CMK (cell line): ENCODE measurements around the gene CA7.

Experiments
- DNase-seq: peaks from one replicate; pipeline ENCODE4 v3.0.0-alpha.2; 2010; ENCODE audit warnings: low read depth

CA7 gene

GRCh38 chr16:66898933-66899309, 54.7 kb downstream of the CA7 start:
- no peak for DNase-seq

- DNase-seq, result no peak
Measured at GRCh38 chr16:66899310-66899944, 55.2 kb downstream of the CA7 start.

DNA sequence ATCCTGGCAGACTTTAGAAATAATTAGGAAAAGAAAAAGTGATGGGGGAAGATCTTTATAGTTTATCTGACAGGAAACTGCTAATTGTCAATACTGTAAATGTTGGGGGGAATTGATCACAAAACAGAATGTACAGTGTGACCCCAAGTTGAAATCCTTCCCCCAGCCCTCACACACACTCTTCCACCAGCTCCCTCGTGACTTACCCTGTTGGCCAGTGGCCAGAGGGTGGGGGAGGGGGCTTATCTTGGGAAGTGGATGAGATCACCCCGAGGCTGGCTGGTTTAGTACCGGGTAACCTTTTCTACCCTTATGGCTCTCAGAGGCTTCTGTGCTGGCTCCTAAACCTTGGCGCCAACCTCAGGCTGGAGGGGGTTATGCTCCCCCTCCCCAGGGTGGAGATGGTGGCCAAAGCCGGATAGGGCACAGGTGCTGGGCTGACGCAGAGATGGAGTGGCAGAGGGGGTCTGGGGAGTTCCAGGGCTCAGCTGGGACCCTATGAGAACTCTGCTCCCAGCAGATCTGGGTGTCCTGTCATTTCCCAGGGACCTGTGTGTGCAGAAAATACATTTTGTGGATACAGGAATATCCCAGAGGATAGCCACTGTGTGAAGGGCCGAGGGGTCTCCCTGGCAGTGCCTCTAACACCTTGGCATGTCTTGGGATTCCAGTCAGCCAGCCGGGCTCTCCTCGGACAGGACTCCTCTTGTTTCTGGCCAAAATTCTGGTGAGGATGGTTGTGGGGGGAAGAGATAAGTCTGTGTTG, 55.9 kb downstream of the CA7 start:
- no peak for DNase-seq

- no peak for DNase-seq
Measured at GRCh38 chr16:66900721-66901441, 56.7 kb downstream of the CA7 start.

DNA sequence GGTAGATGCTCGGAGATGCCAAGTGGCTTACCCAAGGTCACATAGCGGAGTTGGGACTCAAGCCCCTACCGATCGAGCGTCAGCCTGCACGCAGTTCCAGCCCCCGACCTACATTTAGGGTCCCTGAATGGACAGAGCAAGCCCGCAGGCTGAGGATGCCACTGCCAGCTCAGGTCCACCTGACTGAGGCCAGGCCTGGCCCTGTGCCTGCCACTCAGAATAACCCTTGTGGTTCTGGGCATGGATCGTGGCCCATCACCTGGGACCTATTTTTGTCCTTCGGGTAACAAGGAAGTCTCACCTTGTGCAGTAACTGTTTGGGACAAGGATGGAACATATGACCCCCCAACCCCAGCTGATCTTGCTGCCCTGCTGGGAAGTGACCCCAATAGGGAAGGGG, 57.4 kb downstream of the CA7 start:
- no peak for DNase-seq

DNA sequence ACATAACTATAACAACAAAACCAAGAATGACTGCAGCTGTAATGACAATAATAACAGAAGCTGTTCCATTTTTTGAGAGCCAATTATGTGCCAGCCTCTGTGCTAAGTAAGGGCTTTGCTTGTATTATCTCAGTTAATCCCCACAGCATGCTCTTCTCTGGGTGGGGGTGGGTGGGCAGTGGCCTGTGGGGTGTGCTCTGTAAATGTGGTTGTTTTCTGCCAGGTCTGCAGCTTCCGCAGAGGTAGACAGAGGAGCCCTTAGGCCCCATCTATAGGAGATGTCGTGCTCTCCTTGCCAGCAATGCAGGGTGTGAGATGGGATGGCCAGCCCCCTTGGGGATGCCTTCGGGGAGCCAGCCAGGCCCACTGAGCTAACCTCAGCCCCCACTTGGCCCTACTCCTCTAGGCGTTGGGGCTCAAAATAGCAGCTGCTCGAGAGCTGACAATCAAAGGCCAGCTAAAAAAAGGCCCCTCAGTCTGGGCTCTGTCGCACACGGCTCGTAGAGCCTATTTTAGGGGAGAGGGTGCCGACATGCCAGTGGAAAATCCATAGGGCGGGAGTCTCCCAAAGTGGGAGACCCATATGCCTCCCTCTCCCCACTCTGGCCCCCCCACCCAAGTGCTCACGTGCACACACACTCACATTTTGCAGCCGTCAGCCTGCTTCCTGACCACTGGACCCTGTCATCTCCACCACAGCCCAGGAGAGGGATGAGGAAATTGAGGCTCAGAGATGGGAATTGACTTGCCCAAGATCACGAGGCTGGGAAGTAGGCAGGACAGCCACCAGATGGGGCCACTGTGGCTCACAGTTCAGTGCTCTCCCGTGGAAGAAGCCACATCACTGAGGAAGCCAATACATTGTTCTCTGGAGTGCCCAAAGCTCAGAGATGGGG, 58.7 kb downstream of the CA7 start:
- no peak for DNase-seq
